SU-DHL-6 (cell line): ENCODE data around the gene CAMK1D.
A peak's percentile ranks its signal among the peaks of the same experiment; 100 is the strongest.

Experiments
- H2AFZ ChIP-seq: fragments of 200-600 bp; sonication (generic); 2 replicates; pipeline ENCODE4 v1.6.1; 2014; ENCODE audit warnings: low read depth, mild to moderate bottlenecking, moderate library complexity, mixed read lengths, antibody characterized with exemption, low read length; ENCODE audit not compliant: severe bottlenecking
- H3F3A ChIP-seq: fragments of 200-600 bp; shearing (Covaris generic); 2 replicates; pipeline ENCODE4 v1.6.0; 2016; ENCODE audit warnings: antibody characterized with exemption, mild to moderate bottlenecking; ENCODE audit not compliant: insufficient read depth
- H3K27ac ChIP-seq: fragments of 200-600 bp; sonication (generic); 2 replicates; pipeline ENCODE4 v1.5.1; 2016; ENCODE audit warnings: low read depth, mild to moderate bottlenecking, low read length, moderate library complexity, mixed read lengths
- H3K27me3 ChIP-seq: fragments of 200-600 bp; sonication (generic), shearing (Covaris generic); 2 replicates; pipeline ENCODE4 v1.6.0; 2014; ENCODE audit warnings: mild to moderate bottlenecking, low read length
- H3K36me3 ChIP-seq: fragments of 200-600 bp; sonication (generic); 2 replicates; pipeline ENCODE4 v1.6.1; 2014; ENCODE audit warnings: mild to moderate bottlenecking, low read length, mixed read lengths
- H3K4me2 ChIP-seq: fragments of 300-600, 200-600 bp; shearing (Covaris generic), sonication (generic); 2 replicates; pipeline ENCODE4 v1.6.0; 2014; ENCODE audit warnings: low read length, low read depth, mild to moderate bottlenecking; ENCODE audit not compliant: poor library complexity, severe bottlenecking
- H3K4me3 ChIP-seq: fragments of 200-600 bp; sonication (generic); 2 replicates; pipeline ENCODE4 v1.5.1; 2014; ENCODE audit warnings: antibody characterized with exemption, low read length, mild to moderate bottlenecking, mixed read lengths; ENCODE audit not compliant: insufficient read depth, poor library complexity, severe bottlenecking
- H3K79me2 ChIP-seq: fragments of 200-600 bp; sonication (generic); 2 replicates; pipeline ENCODE4 v1.6.1; 2014; ENCODE audit warnings: mild to moderate bottlenecking, low read length, moderate library complexity; ENCODE audit not compliant: insufficient read depth
- H3K9ac ChIP-seq: fragments of 200-600 bp; sonication (generic); 2 replicates; pipeline ENCODE4 v1.7.0; 2014; ENCODE audit warnings: mild to moderate bottlenecking, low read length
- H3K9me2 ChIP-seq: fragments of 200-600 bp; sonication (generic); replicated peaks from 2 replicates; pipeline ENCODE4 v1.6.1; 2014; ENCODE audit warnings: low read length; ENCODE audit not compliant: insufficient read depth
- H3K9me3 ChIP-seq: fragments of 200-600 bp; sonication (generic); 2 replicates; pipeline ENCODE4 v1.6.1; 2014; ENCODE audit warnings: low read length, mixed read lengths; ENCODE audit not compliant: insufficient read depth
- H4K20me1 ChIP-seq: fragments of 200-600 bp; sonication (generic); 2 replicates; pipeline ENCODE4 v1.6.1; 2014; ENCODE audit warnings: low read depth, mild to moderate bottlenecking, antibody characterized with exemption, low read length, moderate library complexity, mixed read lengths
- CTCF ChIP-seq: fragments of 200-600 bp; sonication (generic); IDR thresholded peaks from one replicate; pipeline ENCODE4 v1.5.1; 2017; ENCODE audit warnings: antibody characterized with exemption, mild to moderate bottlenecking, low read length, moderate library complexity; ENCODE audit not compliant: insufficient read depth, poor library complexity, severe bottlenecking
- EZH2phosphoT487 ChIP-seq: fragments of 200-600 bp; sonication (generic), shearing (Covaris generic); conservative IDR thresholded peaks from 2 replicates; pipeline ENCODE4 v1.6.1; 2018; ENCODE audit warnings: mild to moderate bottlenecking, antibody characterized with exemption, low read length, moderate library complexity, mixed read lengths

The CAMK1D gene

GRCh38 chr10:12844811-12845483 lies 495.6 kb downstream of the CAMK1D start:
- H3K4me2 ChIP-seq = no peak overlapping the region
- TF ChIP-seq CTCF (no peak), EZH2phosphoT487 (no peak)

GRCh38 chr10:12846718-12847117 lies 497.4 kb downstream of the CAMK1D start:
- Histone ChIP-seq H3K27ac (no peak overlapping the region), H3K36me3 (no peaks in the 10 kb centered on the region), H3K9me3 (no peaks in the 10 kb centered on the region), H2AFZ (no peak overlapping the region), H3K9ac (no peak overlapping the region), H3K27me3 (no peaks in the 10 kb centered on the region), H3K9me2 (no peaks in the 10 kb centered on the region), H3F3A (no peaks in the 10 kb centered on the region), H3K4me2 (no peak overlapping the region), H3K79me2 (no peaks in the 10 kb centered on the region), H4K20me1 (no peaks in the 10 kb centered on the region), H3K4me3 (no peak overlapping the region)
- TF ChIP-seq EZH2phosphoT487 = no peak
- TF ChIP-seq CTCF = no peak

More at GRCh38 chr10:12844811-12845483, 495.6 kb downstream of the CAMK1D start:
- Histone ChIP-seq H3K79me2 (no peaks in the 10 kb centered on the region), H2AFZ (no peak overlapping the region), H3K27ac (no peak overlapping the region), H3K9me2 (no peaks in the 10 kb centered on the region), H3F3A (no peaks in the 10 kb centered on the region), H3K9ac (no peak overlapping the region), H4K20me1 (no peaks in the 10 kb centered on the region), H3K4me3 (no peak overlapping the region), H3K27me3 (no peaks in the 10 kb centered on the region), H3K36me3 (no peaks in the 10 kb centered on the region), H3K9me3 (no peaks in the 10 kb centered on the region)

GRCh38 chr10:12847361-12847975 lies 498.1 kb downstream of the CAMK1D start:
- Histone ChIP-seq H3K27ac (no peak overlapping the region), H3K79me2 (no peaks in the 10 kb centered on the region), H3K36me3 (no peaks in the 10 kb centered on the region), H3F3A (no peaks in the 10 kb centered on the region), H3K9me2 (no peaks in the 10 kb centered on the region), H2AFZ (peak overlapping the region; percentile 47), H4K20me1 (no peaks in the 10 kb centered on the region), H3K4me3 (no peak overlapping the region), H3K4me2 (peak overlapping the region; percentile 9), H3K9ac (no peak overlapping the region), H3K9me3 (no peaks in the 10 kb centered on the region), H3K27me3 (no peaks in the 10 kb centered on the region)
- peak; percentile 76 for TF ChIP-seq CTCF
- no peak for TF ChIP-seq EZH2phosphoT487
